Vagina (tissue), 2 donors: ENCODE data around the gene ATP8A1. TPM values are rescaled to one million over a fixed set of nuclear protein-coding genes. Genes with fewer than 3 reads are reported as not detected.

ENCODE experiments used
- DNase-seq, 2 donors: peaks; one replicate each; pipeline ENCODE4 v3.0.0-alpha.2; 2017; ENCODE audit errors: extremely low spot score in 2 of 2
- H3K27ac ChIP-seq: fragments of 200-600 bp; sonication (generic); one replicate; pipeline ENCODE4 v1.5.1; 2019
- H3K27me3 ChIP-seq: fragments of 200-600 bp; sonication (generic); one replicate; pipeline ENCODE4 v1.5.1; 2019
- H3K36me3 ChIP-seq, 2 donors: fragments of 200-600 bp; sonication (generic); one replicate each; pipeline ENCODE4 v1.5.1; 2017 to 2019
- H3K4me1 ChIP-seq: fragments of 200-600 bp; sonication (generic); one replicate; pipeline ENCODE4 v1.5.1; 2019
- H3K4me3 ChIP-seq, 2 donors: fragments of 200-600 bp; sonication (generic); 1 replicate in 1 of 2; 2 replicates in 1 of 2; pipeline ENCODE4 v1.5.1; 2016 to 2019
- H3K9me3 ChIP-seq: fragments of 200-600 bp; sonication (generic); one replicate; pipeline ENCODE4 v1.5.1; 2019
- CTCF ChIP-seq, 3 experiments: fragments of 450-650 bp in 2 of 3; fragments of 200-600 bp in 1 of 3; sonication (generic) in 1 of 3; IDR thresholded peaks; one replicate each; pipeline ENCODE4 v1.5.1; 2017 to 2019; ENCODE audit warnings: antibody characterized with exemption in 3 of 3, mild to moderate bottlenecking in 2 of 3, moderate library complexity in 2 of 3
- POLR2A ChIP-seq, 2 donors: fragments of 450-650 bp; IDR thresholded peaks; one replicate each; pipeline ENCODE4 v1.6.1; 2017; ENCODE audit warnings: antibody characterized with exemption in 2 of 2, mild to moderate bottlenecking in 2 of 2, moderate library complexity in 2 of 2
- POLR2AphosphoS5 ChIP-seq, 2 donors: sonication (generic); formaldehyde crosslinking; IDR thresholded peaks; one replicate each; pipeline ENCODE4 v1.9.0; 2017; ENCODE audit warnings: antibody characterized with exemption in 2 of 2, mild to moderate bottlenecking in 2 of 2, low read depth in 1 of 2; ENCODE audit not compliant: insufficient read depth in 1 of 2
- intact Hi-C: fragments of 100-400 bp; cut with DNase I; formaldehyde crosslinking; loops from one replicate; pipeline ENCODE4 v1.15.1; 2023
- total RNA-seq: library from RNA; depleted of rRNA; stranded (reverse); fragments of >200 nt; gene quantifications from one replicate; pipeline ENCODE4 v1.2.3, GENCODE V29; 2016

Gene ATP8A1
- total RNA-seq, 1 donor from 2014 or later = 10.8 TPM

GRCh38 chr4:42428036-42428435 is 228.9 kb downstream of the ATP8A1 start:
- DNase-seq = no peak
- no peaks in the 10 kb centered on the region for H3K27me3 ChIP-seq
- intact Hi-C loops = no loop called here

GRCh38 chr4:42425146-42426065 is 231.5 kb downstream of the ATP8A1 start:
- intact Hi-C loops = no loop called here
- no peaks in the 10 kb centered on the region for H3K9me3 ChIP-seq
- no peaks in the 10 kb centered on the region for H3K4me1 ChIP-seq
- H3K27ac ChIP-seq = no peak overlapping the region
- H3K36me3 ChIP-seq = no peaks in the 10 kb centered on the region
- no peak for TF ChIP-seq POLR2A (IDR thresholded peaks at IDR 0.05)
- no peak for TF ChIP-seq POLR2AphosphoS5 (IDR thresholded peaks at IDR 0.05; ENCODE audit: insufficient read depth in 1 of 2, low read depth in 1 of 2)
- no peak for TF ChIP-seq CTCF (IDR thresholded peaks at IDR 0.05)
- no peaks in the 10 kb centered on the region for H3K27me3 ChIP-seq
- no peak overlapping the region for H3K4me3 ChIP-seq
- no peak for DNase-seq

More at GRCh38 chr4:42428036-42428435, 228.9 kb downstream of the ATP8A1 start:
- no peak overlapping the region for H3K4me3 ChIP-seq
- no peaks in the 10 kb centered on the region for H3K9me3 ChIP-seq
- H3K27ac ChIP-seq = no peak overlapping the region
- H3K4me1 ChIP-seq = no peaks in the 10 kb centered on the region
- H3K36me3 ChIP-seq = no peaks in the 10 kb centered on the region
- TF ChIP-seq POLR2AphosphoS5 (IDR thresholded peaks at IDR 0.05; ENCODE audit: insufficient read depth in 1 of 2, low read depth in 1 of 2) = no peak
- TF ChIP-seq CTCF (IDR thresholded peaks at IDR 0.05) = no peak
- TF ChIP-seq POLR2A (IDR thresholded peaks at IDR 0.05) = no peak

GRCh38 chr4:42420140-42420539 is 236.8 kb downstream of the ATP8A1 start:
- intact Hi-C loops = no loop called here
- no peaks in the 10 kb centered on the region for H3K9me3 ChIP-seq
- no peak for DNase-seq
- no peaks in the 10 kb centered on the region for H3K27me3 ChIP-seq
- no peaks in the 10 kb centered on the region for H3K36me3 ChIP-seq
- no peak overlapping the region for H3K27ac ChIP-seq
- H3K4me3 ChIP-seq = no peak overlapping the region
- TF ChIP-seq POLR2AphosphoS5 (IDR thresholded peaks at IDR 0.05; ENCODE audit: insufficient read depth in 1 of 2, low read depth in 1 of 2) = no peak
- TF ChIP-seq CTCF (IDR thresholded peaks at IDR 0.05) = no peak
- TF ChIP-seq POLR2A (IDR thresholded peaks at IDR 0.05) = no peak
- H3K4me1 ChIP-seq = no peaks in the 10 kb centered on the region

- intact Hi-C loops = no loop called here
These were observed 239.4 kb downstream of the ATP8A1 start for GRCh38 chr4:42417550-42417949.

More at GRCh38 chr4:42417550-42417949, 239.4 kb downstream of the ATP8A1 start:
- no peaks in the 10 kb centered on the region for H3K27me3 ChIP-seq
- H3K4me3 ChIP-seq = no peak overlapping the region
- no peaks in the 10 kb centered on the region for H3K4me1 ChIP-seq
- TF ChIP-seq POLR2AphosphoS5 (IDR thresholded peaks at IDR 0.05; ENCODE audit: insufficient read depth in 1 of 2, low read depth in 1 of 2) (no peak), CTCF (IDR thresholded peaks at IDR 0.05) (no peak), POLR2A (IDR thresholded peaks at IDR 0.05) (no peak)
- H3K36me3 ChIP-seq = no peaks in the 10 kb centered on the region
- no peak for DNase-seq
- no peaks in the 10 kb centered on the region for H3K9me3 ChIP-seq
- H3K27ac ChIP-seq = no peak overlapping the region
